ENCODE results near the gene PKM.

PKM gene

DNA sequence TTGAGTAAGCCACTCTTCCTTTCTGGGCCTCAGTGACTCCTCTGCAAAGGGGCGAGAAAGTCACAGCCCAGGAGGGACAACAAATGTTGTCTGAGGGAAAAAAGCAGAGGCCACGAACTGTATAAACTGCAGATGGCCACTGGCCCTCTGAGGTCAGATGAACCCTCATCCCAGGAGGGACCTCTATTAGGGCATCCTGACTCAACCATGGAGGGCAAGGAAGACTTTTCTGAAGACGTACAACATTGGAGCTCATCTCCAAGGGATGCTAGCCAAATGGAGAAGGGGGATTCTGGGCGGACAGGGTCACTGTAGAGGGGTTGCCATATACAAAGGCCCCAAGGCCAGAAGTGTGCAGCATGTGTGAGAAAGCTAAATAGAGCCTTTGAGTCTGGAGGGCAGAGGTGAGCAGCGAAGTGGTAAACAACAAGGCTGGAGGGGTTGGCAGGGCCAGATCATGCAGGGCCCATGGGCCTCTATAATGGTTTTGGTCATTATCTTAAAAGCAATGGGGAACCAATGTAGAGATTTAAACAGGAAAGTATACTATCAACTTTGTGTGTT lies 50.1 kb downstream of the PKM start:
- CTCF ChIA-PET, result interaction anchor here (1.0 kb wide), 1 partner anchor 8 kb away, joined by 4 read pairs; no protein-coding TSS in a partner anchor
- H3K4me3 ChIP-seq (ENCODE audit: low read depth, low read length), result no peak overlapping the region
- POLR2A ChIA-PET, result no interaction called here
- no peak for DNase-seq (ENCODE audit: low read depth, low spot score)
- TF ChIP-seq, protein P1, sequence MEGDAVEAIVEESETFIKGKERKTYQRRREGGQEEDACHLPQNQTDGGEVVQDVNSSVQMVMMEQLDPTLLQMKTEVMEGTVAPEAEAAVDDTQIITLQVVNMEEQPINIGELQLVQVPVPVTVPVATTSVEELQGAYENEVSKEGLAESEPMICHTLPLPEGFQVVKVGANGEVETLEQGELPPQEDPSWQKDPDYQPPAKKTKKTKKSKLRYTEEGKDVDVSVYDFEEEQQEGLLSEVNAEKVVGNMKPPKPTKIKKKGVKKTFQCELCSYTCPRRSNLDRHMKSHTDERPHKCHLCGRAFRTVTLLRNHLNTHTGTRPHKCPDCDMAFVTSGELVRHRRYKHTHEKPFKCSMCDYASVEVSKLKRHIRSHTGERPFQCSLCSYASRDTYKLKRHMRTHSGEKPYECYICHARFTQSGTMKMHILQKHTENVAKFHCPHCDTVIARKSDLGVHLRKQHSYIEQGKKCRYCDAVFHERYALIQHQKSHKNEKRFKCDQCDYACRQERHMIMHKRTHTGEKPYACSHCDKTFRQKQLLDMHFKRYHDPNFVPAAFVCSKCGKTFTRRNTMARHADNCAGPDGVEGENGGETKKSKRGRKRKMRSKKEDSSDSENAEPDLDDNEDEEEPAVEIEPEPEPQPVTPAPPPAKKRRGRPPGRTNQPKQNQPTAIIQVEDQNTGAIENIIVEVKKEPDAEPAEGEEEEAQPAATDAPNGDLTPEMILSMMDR (IDR thresholded peaks at IDR 0.05; ENCODE audit: insufficient read depth, low read length, missing control alignments), result no peak

DNA sequence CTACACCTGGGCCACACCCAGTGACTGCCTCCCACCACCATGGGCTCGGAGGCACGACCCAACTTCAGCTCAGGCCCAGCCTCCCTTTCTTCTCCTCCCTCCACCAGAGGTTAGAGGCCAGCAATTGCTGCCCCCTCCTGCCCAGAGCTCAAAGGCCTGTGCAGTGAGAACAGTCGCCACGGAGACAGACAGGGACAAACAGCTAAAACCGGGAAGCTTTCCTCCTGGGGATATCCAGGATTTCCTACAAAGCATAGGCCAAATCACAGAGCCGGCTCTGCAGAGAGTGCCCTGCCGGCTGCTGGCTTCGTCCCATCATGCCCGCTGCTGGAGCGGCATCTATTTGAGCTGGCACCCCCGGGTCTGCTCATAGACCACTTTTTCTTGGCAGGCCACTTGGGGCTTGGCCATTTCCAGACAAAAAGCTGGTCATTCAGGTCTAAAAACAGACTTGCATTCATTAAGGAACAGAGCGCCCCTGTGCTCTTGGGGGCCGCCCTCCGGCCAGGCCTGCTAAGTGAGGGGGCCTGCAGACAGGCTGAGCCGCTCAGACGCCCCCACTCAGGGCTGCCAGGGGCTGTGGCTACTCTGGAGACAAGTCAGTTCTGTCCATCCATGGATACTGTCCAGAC lies 50.9 kb downstream of the PKM start:
- ChIA-PET CTCF (interaction anchor here (1.0 kb wide), 1 partner anchor 9 kb away, joined by 4 read pairs; no protein-coding TSS in a partner anchor), POLR2A (no interaction called here)
- DNase-seq (ENCODE audit: low read depth, low spot score), result no peak
- TF ChIP-seq, protein P1 (IDR thresholded peaks at IDR 0.05; ENCODE audit: insufficient read depth, low read length, missing control alignments), result no peak
- H3K4me3 ChIP-seq (ENCODE audit: low read depth, low read length), result no peak overlapping the region

DNA sequence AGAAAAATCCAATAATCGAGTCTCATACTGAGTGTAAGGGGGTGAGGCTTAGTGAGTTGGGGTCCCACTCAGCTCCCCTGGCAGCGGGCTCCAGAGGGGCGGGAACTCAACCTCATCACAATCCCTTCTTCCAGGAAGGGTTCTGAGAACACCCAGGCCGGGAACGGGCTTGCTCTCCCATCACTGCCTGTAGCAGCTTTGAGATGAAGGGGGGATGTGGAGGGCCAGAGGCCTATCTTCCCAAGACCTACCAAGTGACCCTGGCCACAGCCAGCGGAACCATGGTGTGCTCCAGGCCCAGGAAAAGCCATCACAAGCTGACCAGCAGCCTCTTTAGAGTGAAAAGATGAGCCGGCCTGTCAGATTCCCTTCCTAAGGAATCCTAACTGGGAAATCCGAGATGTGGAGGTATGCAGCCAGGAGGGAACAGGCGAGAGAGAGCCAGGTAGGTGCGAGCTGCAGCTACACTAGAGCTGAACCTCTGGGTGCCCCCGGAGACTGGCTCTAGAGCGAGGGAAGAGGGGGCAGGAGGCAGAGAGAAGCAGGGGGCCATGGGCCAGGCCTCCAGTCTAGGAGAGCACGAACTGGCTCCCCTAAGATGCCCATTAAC lies 51.9 kb downstream of the PKM start:
- TF ChIP-seq, protein P1 (IDR thresholded peaks at IDR 0.05; ENCODE audit: insufficient read depth, low read length, missing control alignments), result no peak
- DNase-seq (ENCODE audit: low read depth, low spot score), result no peak
- CTCF ChIA-PET, result interaction anchor here (2.0 kb wide), 1 partner anchor 23 kb away, joined by 9 read pairs; no protein-coding TSS in a partner anchor
- POLR2A ChIA-PET, result no interaction called here
- no peak overlapping the region for H3K4me3 ChIP-seq (ENCODE audit: low read depth, low read length)

DNA sequence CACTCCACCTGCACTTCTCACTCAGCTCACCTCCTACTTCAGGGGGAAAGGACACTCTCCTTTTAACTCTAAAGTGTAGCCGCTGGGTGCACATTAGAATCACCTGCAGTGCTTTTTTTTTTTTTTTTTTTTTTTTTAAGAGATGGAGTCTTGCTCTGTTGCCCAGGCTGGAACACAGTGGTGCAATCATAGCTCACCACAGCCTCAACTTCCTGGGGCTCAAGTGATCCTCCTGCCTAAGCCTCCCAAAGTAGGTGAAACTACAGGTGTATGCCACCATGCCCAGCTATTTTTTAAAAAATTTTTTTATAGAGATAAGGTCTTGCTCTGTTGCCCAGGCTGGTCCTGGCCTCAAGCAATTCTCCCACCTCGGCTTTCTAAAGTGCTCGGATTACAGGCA lies 54.2 kb downstream of the PKM start:
- TF ChIP-seq, protein P1 (IDR thresholded peaks at IDR 0.05; ENCODE audit: insufficient read depth, low read length, missing control alignments), result no peak
- ChIA-PET POLR2A (no interaction called here), CTCF (interaction anchor here (1.5 kb wide), 1 partner anchor 10 kb away, joined by 4 read pairs; no protein-coding TSS in a partner anchor)
- no peak for DNase-seq (ENCODE audit: low read depth, low spot score)
- no peak overlapping the region for H3K4me3 ChIP-seq (ENCODE audit: low read depth, low read length)

DNA sequence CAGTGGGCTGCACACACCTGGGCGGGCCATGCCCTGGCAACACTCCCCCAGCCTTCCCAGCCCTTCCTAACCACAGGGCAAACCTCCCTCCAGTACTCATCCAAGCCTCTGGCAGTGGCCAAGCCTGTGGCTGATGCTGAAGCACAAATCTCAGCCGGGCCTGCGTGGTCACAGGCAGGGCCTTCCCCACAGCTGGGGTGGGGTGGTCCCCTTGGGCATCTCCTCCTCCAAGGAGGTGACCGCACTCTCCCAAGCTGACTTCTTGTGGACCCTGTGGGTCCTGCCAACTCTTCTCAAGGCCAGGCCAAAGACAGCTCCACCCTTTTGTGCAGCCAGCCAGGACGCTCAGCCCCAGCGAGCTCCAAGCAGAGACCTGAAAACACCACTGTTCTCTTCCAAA lies 54.8 kb downstream of the PKM start:
- POLR2A ChIA-PET, result no interaction called here
- H3K4me3 ChIP-seq (ENCODE audit: low read depth, low read length), result no peak overlapping the region
- CTCF ChIA-PET, result interaction anchor here (1.5 kb wide), 1 partner anchor 10 kb away, joined by 4 read pairs; no protein-coding TSS in a partner anchor
- DNase-seq (ENCODE audit: low read depth, low spot score), result no peak
- TF ChIP-seq, protein P1 (IDR thresholded peaks at IDR 0.05; ENCODE audit: insufficient read depth, low read length, missing control alignments), result no peak
